HG03575 (cell line): ENCODE measurements around the gene TBC1D16.

Experiments
- ATAC-seq: cut with Tn5 transposase; IDR thresholded peaks from one replicate; pipeline ENCODE4 v1.9.1; 2021; ENCODE audit not compliant: unreplicated experiment, insufficient number of reproducible peaks, low FRiP score; ENCODE audit errors: extremely low read depth

TBC1D16 gene, protein sequence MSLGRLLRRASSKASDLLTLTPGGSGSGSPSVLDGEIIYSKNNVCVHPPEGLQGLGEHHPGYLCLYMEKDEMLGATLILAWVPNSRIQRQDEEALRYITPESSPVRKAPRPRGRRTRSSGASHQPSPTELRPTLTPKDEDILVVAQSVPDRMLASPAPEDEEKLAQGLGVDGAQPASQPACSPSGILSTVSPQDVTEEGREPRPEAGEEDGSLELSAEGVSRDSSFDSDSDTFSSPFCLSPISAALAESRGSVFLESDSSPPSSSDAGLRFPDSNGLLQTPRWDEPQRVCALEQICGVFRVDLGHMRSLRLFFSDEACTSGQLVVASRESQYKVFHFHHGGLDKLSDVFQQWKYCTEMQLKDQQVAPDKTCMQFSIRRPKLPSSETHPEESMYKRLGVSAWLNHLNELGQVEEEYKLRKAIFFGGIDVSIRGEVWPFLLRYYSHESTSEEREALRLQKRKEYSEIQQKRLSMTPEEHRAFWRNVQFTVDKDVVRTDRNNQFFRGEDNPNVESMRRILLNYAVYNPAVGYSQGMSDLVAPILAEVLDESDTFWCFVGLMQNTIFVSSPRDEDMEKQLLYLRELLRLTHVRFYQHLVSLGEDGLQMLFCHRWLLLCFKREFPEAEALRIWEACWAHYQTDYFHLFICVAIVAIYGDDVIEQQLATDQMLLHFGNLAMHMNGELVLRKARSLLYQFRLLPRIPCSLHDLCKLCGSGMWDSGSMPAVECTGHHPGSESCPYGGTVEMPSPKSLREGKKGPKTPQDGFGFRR

DNA sequence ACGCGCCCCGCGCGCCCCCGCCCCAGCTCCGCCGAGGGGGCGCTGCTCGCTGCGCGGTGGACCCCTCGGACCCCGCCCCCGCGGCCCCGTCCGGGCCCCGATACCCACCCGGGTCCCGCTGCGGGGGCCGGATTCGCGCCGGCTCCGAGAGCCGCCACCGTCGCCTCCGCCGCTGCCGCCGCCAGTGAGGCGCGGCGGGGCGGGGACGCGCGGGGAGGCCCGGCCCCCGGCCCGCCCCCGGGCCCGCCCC is at the start of gene TBC1D16:
TBC1D16 (minus strand) TSS at position 186 of the 250 bp plus-strand sequence. CDS start 22,325 bp downstream, outside the sequence.
- ATAC-seq = no peak

DNA sequence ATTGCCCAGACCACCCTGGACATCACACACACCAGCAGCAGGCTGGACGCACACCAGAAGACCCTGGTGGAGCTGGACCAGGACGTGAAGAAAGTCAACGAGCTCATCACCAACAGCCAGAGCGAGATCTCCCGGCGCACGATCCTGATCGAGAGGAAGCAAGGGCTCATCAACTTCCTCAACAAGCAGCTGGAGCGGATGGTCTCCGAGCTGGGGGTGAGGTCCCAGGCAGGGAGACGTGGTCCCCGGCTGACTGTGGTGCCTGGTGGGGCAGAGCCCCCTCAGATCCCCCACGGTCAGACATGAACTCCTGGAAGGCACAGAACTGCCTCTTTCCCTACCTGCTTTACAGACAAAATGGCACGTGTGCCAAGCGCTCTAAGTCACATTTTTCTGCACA is 49.1 kb upstream of the TBC1D16 start:
- no peak for ATAC-seq

DNA sequence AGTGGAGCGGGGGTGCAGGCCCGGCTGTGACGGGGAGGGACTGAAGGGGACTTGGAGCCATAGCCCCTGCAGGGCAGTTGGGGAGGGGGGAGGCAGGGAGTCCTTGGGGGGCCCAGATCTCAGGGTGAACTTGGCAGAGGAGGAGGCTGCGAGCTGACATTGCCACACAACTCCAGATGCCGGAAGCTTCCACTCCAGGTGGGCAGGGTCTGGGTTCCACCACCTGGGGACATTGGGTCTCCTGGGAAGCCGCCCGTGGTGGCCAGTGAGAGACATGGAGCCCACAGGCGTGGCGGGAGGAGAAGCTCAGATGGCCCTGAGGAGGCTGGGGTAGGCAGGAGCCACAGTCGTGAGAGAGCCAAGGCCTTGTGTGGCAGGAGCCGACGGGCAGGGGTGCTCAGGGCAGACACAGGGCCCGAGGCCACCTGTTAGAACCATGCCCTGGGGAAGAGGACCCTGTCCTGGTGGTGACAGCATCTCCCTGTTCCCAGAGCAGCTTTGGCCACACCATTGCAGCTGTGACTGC is 47.5 kb upstream of the TBC1D16 start:
- ATAC-seq = no peak

DNA sequence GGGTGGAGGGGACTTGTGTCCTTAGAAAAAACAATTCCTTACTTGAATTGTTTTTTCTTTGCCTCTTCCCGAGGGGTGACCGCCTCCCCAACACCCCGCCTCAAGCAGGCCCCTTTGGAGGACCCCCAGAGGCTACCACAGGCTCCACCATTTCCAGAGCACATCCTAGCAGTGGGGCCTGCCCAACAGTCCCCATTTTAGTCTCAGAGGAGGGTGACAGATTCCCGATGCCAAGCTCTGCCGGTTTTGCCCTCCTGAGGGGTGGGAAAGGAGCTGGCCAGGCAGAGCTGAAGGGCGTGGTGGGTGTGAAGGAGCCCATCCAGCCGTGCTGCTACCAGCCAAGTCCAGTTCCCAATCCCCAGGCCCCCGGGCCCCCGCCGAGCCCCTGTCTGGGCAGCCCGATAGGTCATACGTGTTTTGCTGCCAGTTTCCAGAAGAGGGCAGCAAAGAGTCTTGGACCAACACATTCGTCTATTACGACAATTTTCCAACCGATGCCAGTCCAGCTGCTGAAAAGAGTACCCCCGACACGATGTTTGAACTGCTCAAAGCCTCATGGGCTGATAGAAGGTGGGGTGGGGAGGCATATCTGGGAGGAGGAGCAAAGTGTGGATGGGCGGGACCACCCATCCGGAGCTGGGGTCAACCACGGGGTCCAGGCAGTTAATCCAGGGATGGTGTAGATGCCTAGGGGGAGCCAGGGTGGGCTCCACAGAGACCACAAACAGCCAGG is 46.9 kb upstream of the TBC1D16 start:
- ATAC-seq = no peak

DNA sequence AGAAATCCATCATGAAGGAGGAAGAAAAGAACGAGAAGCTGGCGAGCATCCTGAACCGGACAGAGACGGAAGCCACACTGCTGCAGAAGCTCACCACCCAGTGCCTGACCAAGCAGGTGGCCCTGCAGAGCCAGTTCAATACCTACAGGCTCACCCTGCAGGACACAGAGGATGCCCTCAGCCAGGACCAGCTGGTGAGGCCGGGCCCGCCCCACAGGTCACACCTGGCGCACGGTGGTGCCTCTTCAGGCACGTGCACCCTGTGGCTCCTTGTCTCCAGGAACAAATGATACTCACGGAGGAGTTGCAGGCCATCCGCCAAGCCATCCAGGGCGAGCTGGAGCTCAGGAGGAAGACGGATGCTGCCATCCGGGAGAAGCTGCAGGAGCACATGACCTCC is 45.9 kb upstream of the TBC1D16 start:
- no peak for ATAC-seq

DNA sequence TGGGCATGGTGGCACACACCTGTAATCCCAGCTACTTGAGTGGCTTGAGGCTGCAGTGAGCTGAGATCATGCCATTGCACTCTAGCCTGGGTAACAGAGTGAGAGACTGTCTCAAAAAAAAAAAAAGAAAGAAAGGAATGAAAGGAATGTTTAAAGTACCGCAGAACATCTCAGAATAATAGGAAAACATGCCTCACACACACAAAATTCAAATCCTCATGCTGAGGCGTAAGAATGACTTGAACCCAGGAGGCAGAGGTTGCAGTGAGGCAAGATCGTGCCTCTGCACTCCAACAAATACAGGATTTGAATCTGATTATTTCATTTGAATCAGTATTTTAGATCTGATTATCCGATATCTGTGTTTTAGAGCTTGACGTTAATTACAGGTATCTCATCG is 44.4 kb upstream of the TBC1D16 start:
- ATAC-seq = no peak

DNA sequence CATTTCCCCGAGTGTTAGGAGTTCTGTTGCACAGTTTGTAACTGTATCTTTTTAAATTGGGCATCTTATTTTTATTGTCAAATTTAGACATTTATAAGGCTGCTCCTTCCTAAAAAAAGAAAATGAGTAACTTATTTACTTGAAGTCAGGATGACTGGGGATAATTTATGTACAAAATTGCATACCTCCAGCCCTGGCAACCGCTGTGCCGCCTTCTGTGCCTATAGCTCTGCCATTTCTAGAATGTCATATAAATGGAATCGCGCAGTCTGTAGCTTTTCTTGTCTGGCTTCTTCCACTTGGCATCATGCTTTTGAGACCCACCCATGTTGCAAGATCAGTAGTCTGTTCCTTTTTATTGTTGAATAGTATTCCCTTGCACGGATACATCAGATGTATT is 36.7 kb upstream of the TBC1D16 start:
- no peak for ATAC-seq

DNA sequence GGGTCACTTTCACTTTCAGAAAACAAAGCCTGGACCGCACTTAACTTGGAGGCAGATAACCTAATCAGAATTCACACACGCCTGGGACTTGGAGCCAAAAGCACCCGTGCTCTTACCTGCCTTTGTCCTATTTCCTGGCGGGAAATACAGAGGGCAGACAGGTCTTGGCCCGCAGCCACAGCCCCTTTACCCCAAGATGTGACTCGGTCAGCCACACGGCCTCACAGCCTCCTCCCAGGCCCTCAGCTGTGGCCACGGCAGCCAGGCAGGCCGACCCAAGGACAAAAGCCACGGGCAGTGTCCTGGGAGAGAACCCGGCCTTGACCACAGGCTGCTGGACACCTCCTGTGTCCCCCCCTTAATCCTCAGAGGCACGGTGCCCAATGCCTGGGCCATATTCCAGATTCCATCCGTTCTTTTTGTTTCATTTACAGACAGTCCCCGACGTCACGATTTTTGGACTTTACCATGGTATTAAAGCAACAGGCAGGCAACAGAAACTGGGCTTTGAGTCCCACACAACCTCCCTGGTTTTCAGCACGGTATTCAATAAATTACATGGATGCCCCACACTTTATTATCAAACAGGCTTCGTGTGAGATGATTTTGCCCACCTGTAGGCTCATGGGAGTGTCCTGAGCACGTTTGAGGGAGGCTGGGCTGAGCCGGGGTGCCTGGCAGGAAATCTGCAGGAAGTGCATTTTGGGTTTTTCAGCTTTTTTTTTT is 35.6 kb upstream of the TBC1D16 start:
- no peak for ATAC-seq

DNA sequence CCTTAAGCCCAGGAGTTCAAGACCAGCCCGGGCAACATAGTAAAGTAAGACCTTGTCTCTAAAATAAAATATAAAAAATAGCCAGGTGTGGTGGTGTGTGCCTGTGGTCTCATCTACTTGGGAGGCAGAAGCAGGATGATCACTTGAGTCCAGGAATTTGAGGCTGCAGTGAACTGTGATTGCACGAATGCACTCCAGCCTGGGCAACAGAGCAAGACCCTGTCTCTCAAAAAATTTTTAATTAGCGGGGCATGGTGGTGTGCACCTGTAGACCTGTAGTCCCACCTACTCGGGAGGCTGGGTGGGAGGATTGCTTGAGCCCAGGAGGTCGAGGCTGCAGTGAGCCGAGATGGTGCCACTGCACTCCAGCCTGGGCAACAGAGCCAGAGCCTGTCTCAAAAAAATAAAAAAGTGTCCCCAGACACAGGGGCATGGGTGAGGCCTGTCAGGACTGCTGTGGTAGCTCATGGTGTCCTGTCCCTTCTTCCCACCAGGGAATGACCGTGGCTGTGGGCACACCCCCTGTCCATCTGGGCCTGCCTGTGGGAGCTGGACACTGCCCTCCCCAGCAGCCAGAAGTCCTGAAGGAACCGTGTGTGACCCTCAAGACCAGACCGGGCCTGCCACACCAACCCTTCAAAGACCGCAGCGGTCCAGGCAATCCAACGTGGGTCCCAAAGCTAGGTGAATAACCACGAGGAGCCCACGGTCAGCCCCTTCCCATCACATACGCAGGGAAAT is 34.9 kb upstream of the TBC1D16 start:
- no peak for ATAC-seq

DNA sequence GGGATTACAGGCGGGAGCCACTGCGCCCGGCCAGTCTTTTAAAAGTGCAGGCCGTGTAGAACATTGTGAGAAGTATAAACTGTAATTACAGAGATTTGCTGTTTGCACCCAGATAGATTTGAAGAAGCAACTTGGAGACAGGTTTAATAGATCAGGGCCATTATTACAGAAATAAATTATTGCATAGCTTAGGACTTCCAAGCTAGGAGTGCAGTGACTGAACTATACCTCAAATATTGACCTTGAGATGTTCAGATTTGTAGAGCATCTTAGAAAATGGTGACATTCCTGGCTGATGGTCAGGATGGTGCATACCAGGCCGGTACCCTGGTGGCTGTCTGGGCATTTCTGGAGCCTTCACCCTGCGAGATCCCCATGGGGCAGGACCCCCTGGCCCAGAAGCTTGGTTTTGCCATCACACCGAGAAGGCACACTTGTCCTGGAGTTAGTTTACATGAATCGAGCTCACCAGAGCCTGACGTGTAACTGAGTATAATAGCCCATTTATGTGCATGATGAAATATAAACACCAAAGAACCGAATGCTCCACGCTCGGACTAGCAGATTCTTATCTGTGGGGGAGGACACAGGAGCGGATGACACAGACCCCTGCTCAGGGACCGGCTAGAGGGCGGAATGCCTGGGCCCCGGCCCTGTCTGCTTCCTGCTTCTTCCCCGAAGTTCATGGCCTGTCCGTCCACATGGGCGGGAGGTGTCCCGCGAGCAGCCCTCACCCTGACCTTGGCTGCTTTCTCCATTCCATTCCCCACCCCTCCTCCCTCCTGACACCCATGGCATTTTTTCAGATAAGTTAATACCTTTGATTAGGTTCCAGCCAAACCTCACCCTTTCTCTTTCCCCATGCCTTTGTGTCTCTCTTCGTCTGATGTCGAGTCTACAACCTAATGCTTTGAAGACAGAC is 32.9 kb upstream of the TBC1D16 start:
- ATAC-seq = no peak

DNA sequence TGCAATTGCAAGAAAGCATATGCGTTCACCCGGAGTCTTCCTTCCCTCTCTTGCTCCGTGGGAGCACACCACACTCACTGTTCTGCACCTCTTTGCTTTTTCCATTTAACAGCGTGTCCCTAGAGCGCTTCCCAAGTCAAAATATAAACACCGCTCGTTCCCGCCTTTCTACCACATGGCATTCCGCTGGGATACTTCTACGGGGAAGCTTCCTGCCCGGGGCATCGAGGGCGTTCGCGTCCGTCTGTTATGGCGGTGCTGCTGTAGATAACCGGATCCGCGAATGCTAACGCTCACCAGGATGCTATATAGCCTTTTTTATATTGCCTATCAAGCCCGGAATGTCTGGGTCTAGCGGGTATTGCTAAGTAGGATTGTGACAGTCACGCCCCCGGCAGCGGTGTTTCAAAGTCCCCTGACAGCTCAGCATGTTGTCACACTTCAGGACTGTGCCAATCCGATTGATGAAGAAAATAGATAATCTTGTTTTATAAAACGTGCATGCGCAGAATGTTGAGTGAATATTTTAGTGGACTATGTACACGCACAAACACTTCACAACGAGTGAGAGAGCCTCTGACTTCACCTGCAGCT is 31.8 kb upstream of the TBC1D16 start:
- no peak for ATAC-seq

DNA sequence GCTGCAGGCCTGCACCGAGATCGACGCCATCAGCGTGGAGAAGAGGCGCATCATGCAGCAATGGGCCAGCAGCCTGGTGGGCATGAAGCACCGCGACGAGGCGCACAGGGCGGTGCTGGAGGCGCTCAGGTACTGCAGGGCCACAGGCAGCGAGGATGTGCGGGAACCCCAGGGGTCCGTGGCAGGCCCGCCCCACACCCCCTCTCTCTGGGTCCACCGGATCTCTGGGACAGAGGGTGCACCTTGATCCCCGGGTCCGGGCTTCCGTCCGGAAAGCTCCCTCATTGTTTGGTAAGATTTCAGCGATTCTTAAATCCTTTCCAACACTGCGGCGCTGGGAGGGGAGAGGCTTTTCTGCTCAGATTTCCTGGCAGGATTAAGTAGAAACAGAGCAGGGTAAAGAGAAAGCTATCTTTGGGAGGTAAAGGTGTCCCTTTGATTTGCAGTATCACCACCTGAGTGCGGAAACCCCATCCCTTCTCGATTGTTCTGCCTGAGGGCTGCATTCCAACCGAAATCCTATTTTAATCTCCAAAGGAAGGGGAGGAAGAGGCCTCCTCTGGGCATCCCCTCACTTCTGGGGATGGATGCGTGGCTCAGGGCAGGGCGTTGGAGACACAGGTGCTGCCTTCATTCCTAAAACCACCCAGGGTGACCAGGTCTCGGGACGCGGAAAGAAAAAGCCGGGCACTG is 30.0 kb upstream of the TBC1D16 start:
- no peak for ATAC-seq

DNA sequence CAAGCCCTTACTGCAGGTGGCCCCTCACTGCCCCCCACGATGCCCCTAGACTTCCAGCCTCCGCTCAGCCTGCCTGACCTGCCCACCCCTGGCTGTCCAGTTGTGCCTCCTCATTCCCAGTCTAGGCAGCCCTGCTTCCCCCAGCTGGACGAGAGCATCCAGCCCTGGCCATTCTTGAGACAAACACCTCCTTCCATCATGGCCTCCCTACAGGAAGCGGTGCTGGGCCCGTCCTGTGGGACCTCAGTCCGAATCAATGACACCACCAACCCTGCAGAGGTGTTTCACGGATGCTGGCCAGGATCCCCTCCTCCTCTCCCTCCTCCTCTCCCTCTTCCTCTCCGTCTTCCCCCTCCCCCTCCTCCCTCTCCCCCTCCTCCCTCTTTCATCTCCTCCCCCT is 29.0 kb upstream of the TBC1D16 start:
- no peak for ATAC-seq

DNA sequence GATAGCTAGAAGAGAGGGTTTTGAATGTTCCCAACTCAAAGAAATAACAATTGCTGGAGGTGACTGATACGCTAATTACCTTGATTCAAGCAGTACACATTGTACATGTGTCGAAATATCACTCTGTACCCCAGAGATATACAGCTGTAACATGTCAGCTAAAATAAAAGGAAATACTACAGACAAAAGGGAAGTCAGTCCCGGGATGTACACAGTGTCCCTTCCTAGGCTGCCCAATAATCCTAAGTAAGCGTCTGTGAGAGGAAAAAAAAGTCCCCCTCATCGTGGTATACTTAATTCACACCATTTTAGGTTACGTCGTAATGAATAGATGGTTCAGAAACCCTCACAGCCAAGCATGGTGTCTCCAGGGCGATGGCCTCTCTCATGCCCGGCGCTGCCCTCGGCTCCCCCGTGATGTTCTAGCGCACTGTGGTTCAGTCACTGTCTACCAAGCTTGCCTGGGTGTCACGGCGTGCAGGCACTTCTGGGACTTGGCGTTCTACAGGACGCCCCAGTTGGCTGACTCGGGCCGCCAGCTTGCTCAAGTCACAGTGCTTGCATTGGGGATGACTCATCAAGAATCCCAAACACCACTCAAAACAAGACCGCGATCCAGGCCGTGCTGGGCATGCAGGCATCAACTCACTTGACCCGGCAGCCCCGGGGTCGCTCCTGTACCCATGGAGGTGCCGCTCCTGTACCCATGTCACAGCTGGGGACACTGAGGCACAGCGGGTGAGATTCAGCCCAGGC is 28.3 kb upstream of the TBC1D16 start:
- ATAC-seq = no peak

DNA sequence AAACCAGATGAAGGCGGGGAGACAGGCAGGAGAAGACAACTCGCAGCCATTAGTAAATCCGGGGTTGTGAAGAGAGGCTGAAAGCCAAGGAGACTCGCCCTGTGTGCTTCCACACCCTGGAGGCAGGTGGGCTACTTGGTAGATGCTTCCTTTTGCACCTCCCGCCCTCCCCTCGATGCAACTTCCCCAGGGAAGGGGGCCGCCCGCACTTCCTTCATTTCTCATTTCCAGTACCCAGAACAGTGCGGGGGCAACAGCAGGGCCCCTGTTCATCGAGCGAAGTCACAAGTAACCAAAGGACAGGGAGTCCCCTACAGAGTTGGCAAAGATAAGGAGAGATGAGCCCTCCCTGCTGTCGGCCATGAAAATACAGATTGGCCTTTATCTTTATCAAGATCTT is 25.7 kb upstream of the TBC1D16 start:
- no peak for ATAC-seq

DNA sequence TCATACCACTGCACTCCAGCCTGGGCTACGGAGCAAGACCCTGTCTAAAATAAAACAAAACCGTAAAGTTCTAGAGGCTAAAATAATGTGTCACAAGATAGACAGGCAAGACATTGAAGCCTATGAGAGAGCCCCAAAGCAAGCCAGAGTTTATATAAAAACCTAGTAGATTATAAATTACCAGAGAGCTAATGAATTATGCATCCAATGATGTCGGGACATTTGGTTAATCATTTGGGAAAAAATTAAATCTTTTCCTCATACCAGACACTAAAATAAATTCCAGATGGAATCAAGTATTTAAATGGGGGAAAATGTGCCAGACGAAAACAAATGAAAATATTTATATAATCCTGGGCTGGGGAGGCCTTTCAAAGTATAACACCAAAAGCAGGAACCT is 25.0 kb upstream of the TBC1D16 start:
- ATAC-seq = no peak
